HG03159 (cell line): Measurements from ENCODE around the gene ESYT1.

Experiments used
- ATAC-seq: cut with Tn5 transposase; IDR thresholded peaks from one replicate; pipeline ENCODE4 v1.9.1; 2021; ENCODE audit warnings: mild to moderate bottlenecking, moderate library complexity; ENCODE audit not compliant: unreplicated experiment

Gene ESYT1

DNA sequence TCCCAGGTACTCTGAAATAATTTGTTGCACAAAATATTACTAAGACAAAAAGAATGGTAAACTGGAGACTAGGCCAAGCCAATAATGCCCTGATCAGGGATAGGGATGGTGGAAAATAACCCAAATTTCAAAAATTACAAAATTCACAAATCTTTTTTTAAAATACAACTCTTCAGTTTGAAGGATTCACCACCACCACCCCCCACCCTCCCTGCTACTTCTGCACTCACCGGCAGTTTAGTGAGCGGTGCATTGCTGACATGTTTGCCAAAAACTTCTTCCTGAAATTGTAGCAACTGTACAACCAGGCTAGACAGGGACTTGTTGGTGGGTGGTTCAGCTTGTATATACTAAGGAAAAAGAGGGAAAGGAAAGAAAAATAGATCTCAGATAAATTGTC is 58.9 kb downstream of the ESYT1 start:
- no peak for ATAC-seq

- no peak for ATAC-seq
Measured at GRCh38 chr12:56188131-56188777, 60.2 kb downstream of the ESYT1 start.

DNA sequence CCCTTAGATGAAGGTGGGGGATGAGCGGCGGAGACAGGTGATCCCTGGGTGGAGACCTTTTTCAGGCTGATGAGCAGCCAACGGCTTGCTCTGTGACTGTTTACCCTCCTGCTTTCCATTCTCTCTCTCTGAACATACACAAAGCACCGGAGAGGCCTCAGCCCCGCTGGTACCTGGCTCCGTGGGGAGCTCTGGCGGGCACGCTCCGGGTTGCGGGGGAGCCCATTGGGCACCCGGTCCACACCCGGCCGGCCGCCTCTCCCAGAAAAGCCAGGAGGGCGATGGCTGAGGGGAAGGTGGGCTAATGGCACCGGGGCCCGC is 60.7 kb downstream of the ESYT1 start:
- ATAC-seq = no peak

DNA sequence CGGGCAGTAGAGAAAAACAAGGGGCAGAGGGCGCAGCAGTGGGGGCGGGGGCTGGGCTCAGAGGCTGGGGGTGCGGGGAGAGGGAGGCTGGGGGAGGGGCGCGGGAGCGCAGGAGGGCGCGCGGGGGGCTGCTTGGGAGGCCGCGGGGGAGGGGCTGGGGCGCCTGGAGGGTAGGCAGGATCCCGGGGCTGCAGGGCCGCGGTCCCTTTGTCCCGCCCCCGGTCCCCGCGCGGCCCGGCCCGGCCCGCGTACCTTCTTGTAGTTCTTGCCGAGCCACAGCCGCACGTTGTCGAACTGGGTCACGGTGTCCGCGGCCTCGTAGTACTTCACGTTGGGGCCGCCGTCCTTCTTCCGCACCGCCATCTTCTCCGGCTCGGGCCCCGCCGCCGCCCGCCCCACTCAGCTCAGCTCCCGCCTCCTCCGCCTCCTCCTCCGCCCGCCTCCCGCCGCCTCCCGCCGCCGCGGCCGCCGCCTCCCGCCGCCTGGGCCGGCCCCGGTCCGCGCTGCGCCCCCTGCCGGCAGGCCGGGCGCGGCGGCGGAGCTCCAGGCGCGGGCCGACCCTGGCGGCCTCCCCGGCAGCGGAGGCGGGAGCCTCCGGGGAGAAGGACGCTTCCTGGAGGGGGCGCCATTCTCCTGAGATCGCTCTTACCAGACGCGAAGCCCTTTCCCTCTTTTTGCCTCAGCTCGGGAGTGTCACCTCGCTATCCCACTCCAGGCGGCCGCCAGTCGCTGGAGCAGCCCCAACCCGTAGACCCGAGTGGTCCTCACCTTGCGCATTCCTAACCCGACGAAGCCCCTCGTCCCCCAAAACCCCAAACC is 61.2 kb downstream of the ESYT1 start, which contains the start of gene SMARCC2:
Gene SMARCC2 (minus strand): TSS at position 385 of the 819 bp plus-strand sequence. CDS start 22 bp downstream, at position 363.
- peak; percentile 70 for ATAC-seq

- ATAC-seq = peak; percentile 51
Measured at GRCh38 chr12:56189918-56190694, 62.0 kb downstream of the ESYT1 start.

GRCh38 chr12:56190695-56191155 is 62.7 kb downstream of the ESYT1 start:
- ATAC-seq = no peak

GRCh38 chr12:56192582-56192981 is 64.5 kb downstream of the ESYT1 start:
- no peak for ATAC-seq

- no peak for ATAC-seq
Measured at GRCh38 chr12:56193025-56193578, 65.0 kb downstream of the ESYT1 start.
